Measurements from ENCODE around the gene HPGD. TPM values are rescaled to one million over a fixed set of nuclear protein-coding genes. Genes with fewer than 3 reads are reported as not detected.
A peak's percentile ranks its signal among the peaks of the same experiment; 100 is the strongest.

Gene HPGD
- total and polyA plus RNA-seq, 9 of the 15 experiments (the other 6 are each of a cell fraction or from before 2014, with no cell fraction given) = 2.3 to 8.6 (median 4.8) TPM

DNA sequence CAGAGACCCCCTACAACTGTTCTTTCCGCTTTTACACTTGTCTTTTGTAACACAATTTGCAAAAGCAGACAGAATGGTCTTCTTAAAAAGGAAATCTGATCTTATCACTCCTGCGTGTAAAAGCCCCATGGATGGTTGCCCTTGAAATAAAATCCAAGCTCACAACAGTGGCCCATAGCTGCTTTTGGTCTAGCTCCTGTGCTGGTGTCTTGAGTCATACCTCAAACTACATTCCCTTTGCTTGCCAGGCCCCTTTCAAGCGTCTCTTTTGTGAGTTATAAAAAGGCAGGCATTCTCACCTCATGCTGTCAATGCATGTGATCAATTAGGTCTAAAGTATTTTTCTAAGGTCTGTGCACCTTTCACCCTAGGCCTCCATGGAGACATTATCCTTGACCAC is 27.6 kb downstream of the HPGD start:
- 44% methylated on average over 3 of the region's 3 CpGs for WGBS (ENCODE audit: insufficient coverage, low coverage, missing lambda C conversion rate)
- CTCF ChIA-PET (ENCODE audit: low intra/inter-chr PET ratio) = no interaction called here
- Histone ChIP-seq H3K9me1 (ENCODE audit: control insufficient read depth, insufficient read depth, low read length) (no peaks in the 10 kb centered on the region), H2AFZ (ENCODE audit: low read depth, low read length) (peak overlapping the region; percentile 8; the same call in 1 of the 2 replicates), H3K4me1 (replicated peaks in 1 of 2; ENCODE audit: control insufficient read depth in 2 of 2, insufficient read depth in 2 of 2, low read length in 2 of 2) (no peaks in the 10 kb centered on the region), H3K4me2 (ENCODE audit: insufficient read depth, low read length) (no peak overlapping the region), H3K9ac (ENCODE audit: insufficient read depth in 1 of 2, low read depth in 2 of 2, low read length in 2 of 2) (no peak overlapping the region), H3K27me3 (ENCODE audit: control insufficient read depth in 2 of 2, insufficient read depth in 2 of 2, low read length in 2 of 2) (no peaks in the 10 kb centered on the region), H4K20me1 (replicated peaks; ENCODE audit: control insufficient read depth, insufficient read depth, low read length) (no peaks in the 10 kb centered on the region), H3K79me2 (ENCODE audit: control insufficient read depth, insufficient read depth, low read length) (no peaks in the 10 kb centered on the region), H3K36me3 (ENCODE audit: control insufficient read depth, insufficient read depth, low read length) (no peaks in the 10 kb centered on the region), H3K4me3 (no peak overlapping the region), H3K9me3 (replicated peaks; ENCODE audit: control insufficient read depth, insufficient read depth, low read depth, low read length) (no peaks in the 10 kb centered on the region), H3K27ac (ENCODE audit: extremely low read depth, low read depth, low read length) (no peak overlapping the region)
- FAIRE-seq (no peak), ATAC-seq (no peak), DNase-seq (ENCODE audit: extremely low read depth in 1 of 4, low spot score in 3 of 4) (no peak)
- BruUV-seq (replicated peaks) = no TSS peak
- in situ Hi-C loops (cut with MboI) (no loop called here), intact Hi-C loops (cut with micrococcal nuclease) (no loop called here)
- TF ChIP-seq TEAD1 (CRISPR knock-in tag; IDR thresholded peaks at IDR 0.05) (no peak), ZNF184 (CRISPR knock-in tag; IDR thresholded peaks at IDR 0.05) (no peak), ZC3H11A (IDR thresholded peaks at IDR 0.05; ENCODE audit: low read depth, low read length) (no peak), NFYB (IDR thresholded peaks at IDR 0.05; ENCODE audit: extremely low read depth, insufficient read length) (no peak), CHD4 (IDR thresholded peaks at IDR 0.05; ENCODE audit: insufficient read depth, insufficient replicate concordance, low read depth, low read length, poor library complexity, severe bottlenecking) (no peak), EWSR1 (IDR thresholded peaks at IDR 0.05; ENCODE audit: borderline replicate concordance, low read depth, partially characterized antibody) (no peak), MXI1 (IDR thresholded peaks at IDR 0.05; ENCODE audit: low read depth, low read length) (no peak), SMAD3 (CRISPR knock-in tag; conservative IDR thresholded peaks at IDR 0.05) (no peak), NR1H2 (CRISPR knock-in tag; IDR thresholded peaks at IDR 0.05) (no peak)
- POLR2A ChIA-PET = no interaction called here
